Cardiac fibroblast (primary cell): ENCODE measurements around the gene CTNNBIP1.

Source experiments
- DNase-seq, 2 donors: peaks; one replicate each; pipeline versions ENCODE4 v3.0.0 to v3.0.0-alpha.2; 2010; ENCODE audit warnings: low read depth in 2 of 2
- H3K4me3 ChIP-seq, 2 donors: replicated peaks in 1 of 2; 1 replicate in 1 of 2; 2 replicates in 1 of 2; pipeline ENCODE4 v1.5.1; 2011; ENCODE audit warnings: low read depth in 2 of 2, low read length in 2 of 2, mild to moderate bottlenecking in 2 of 2, moderate library complexity in 1 of 2
- CTCF ChIP-seq: IDR thresholded peaks from one replicate; pipeline ENCODE4 v1.5.1; 2011; ENCODE audit warnings: low read depth, mild to moderate bottlenecking, low read length, inconsistent platforms

CTNNBIP1 gene

GRCh38 chr1:9822897-9823692 lies 87.0 kb downstream of the CTNNBIP1 start:
- H3K4me3 ChIP-seq = peak overlapping the region; percentile 93 to 98
- TF ChIP-seq CTCF = no peak
- peak; percentile 21 to 25 for DNase-seq

- DNase-seq = peak in 1 of 2 donors; percentile 33
- no peak for TF ChIP-seq CTCF
- peak overlapping the region; percentile 93 to 98 for H3K4me3 ChIP-seq
These were observed 87.6 kb downstream of the CTNNBIP1 start for GRCh38 chr1:9822490-9822889.

GRCh38 chr1:9821710-9822109 lies 88.4 kb downstream of the CTNNBIP1 start:
- no peak overlapping the region for H3K4me3 ChIP-seq
- DNase-seq = no peak
- no peak for TF ChIP-seq CTCF

- H3K4me3 ChIP-seq = no peak overlapping the region
- no peak for DNase-seq
- no peak for TF ChIP-seq CTCF
These were observed 89.5 kb downstream of the CTNNBIP1 start for GRCh38 chr1:9820521-9820920.

GRCh38 chr1:9817734-9818133 lies 92.3 kb downstream of the CTNNBIP1 start:
- TF ChIP-seq CTCF = no peak
- no peak overlapping the region for H3K4me3 ChIP-seq
- no peak for DNase-seq

- peak in 1 of 2 donors; percentile 20 for DNase-seq
- no peak overlapping the region for H3K4me3 ChIP-seq
- no peak for TF ChIP-seq CTCF
These were observed 93.9 kb downstream of the CTNNBIP1 start for GRCh38 chr1:9816199-9816598.
